ENCODE data around the gene ILKAP. TPM values are rescaled to one million over a fixed set of nuclear protein-coding genes. Genes with fewer than 3 reads are reported as not detected.

The ILKAP gene
- total and polyA plus RNA-seq, 2 donors: 22.3 to 67.0 TPM

GRCh38 chr2:238165288-238165921, 38.1 kb downstream of the ILKAP start:
- peaks cover 0 to 6% of the 10 kb centered on the region in 2 donors for H3K4me1 ChIP-seq (ENCODE audit: control insufficient read depth in 2 of 2, insufficient read depth in 2 of 2, low read length in 2 of 2)
- no peak for DNase-seq (ENCODE audit: low read depth in 6 of 9, low spot score in 9 of 9)
- WGBS: 97% methylated on average over 12 of the region's 12 CpGs
- H3K4me3 ChIP-seq (ENCODE audit: low read length in 2 of 2): no peak overlapping the region
- H3K27me3 ChIP-seq (ENCODE audit: control insufficient read depth in 2 of 2, insufficient read depth in 1 of 2, low read length in 1 of 2): peaks cover 30 to 53% of the 10 kb centered on the region in 2 donors
- no peaks in the 10 kb centered on the region for H3K9me3 ChIP-seq (ENCODE audit: control insufficient read depth in 2 of 2, insufficient read depth in 1 of 2, low read length in 1 of 2)
- no peak overlapping the region for H3K27ac ChIP-seq (ENCODE audit: low read depth in 1 of 2, low read length in 1 of 2)
- peaks cover 24 to 37% of the 10 kb centered on the region in 2 donors for H3K36me3 ChIP-seq (ENCODE audit: control insufficient read depth in 2 of 2, insufficient read depth in 2 of 2, low read length in 1 of 2)

- no peak for DNase-seq (ENCODE audit: low read depth in 6 of 9, low spot score in 9 of 9)
Observed at GRCh38 chr2:238164906-238165287, 38.6 kb downstream of the ILKAP start.

GRCh38 chr2:238163481-238164198, 39.9 kb downstream of the ILKAP start:
- Histone ChIP-seq H3K27me3 (ENCODE audit: control insufficient read depth in 2 of 2, insufficient read depth in 1 of 2, low read length in 1 of 2) (peaks cover 44 to 67% of the 10 kb centered on the region in 2 donors), H3K27ac (ENCODE audit: low read depth in 1 of 2, low read length in 1 of 2) (no peak overlapping the region), H3K4me1 (ENCODE audit: control insufficient read depth in 2 of 2, insufficient read depth in 2 of 2, low read length in 2 of 2) (peaks cover 8 to 19% of the 10 kb centered on the region in 2 donors), H3K4me3 (ENCODE audit: low read length in 2 of 2) (no peak overlapping the region), H3K36me3 (ENCODE audit: control insufficient read depth in 2 of 2, insufficient read depth in 2 of 2, low read length in 1 of 2) (peaks cover 8 to 19% of the 10 kb centered on the region in 2 donors), H3K9me3 (ENCODE audit: control insufficient read depth in 2 of 2, insufficient read depth in 1 of 2, low read length in 1 of 2) (no peaks in the 10 kb centered on the region)
- 4% methylated on average over 95 of the region's 95 CpGs for WGBS
- no peak for DNase-seq (ENCODE audit: low read depth in 6 of 9, low spot score in 9 of 9)

More at GRCh38 chr2:238164906-238165287, 38.6 kb downstream of the ILKAP start:
- Histone ChIP-seq H3K27ac (ENCODE audit: low read depth in 1 of 2, low read length in 1 of 2) (no peak overlapping the region), H3K9me3 (ENCODE audit: control insufficient read depth in 2 of 2, insufficient read depth in 1 of 2, low read length in 1 of 2) (no peaks in the 10 kb centered on the region), H3K4me1 (ENCODE audit: control insufficient read depth in 2 of 2, insufficient read depth in 2 of 2, low read length in 2 of 2) (peaks cover 0 to 11% of the 10 kb centered on the region in 2 donors), H3K27me3 (ENCODE audit: control insufficient read depth in 2 of 2, insufficient read depth in 1 of 2, low read length in 1 of 2) (peaks cover 34 to 58% of the 10 kb centered on the region in 2 donors), H3K4me3 (ENCODE audit: low read length in 2 of 2) (no peak overlapping the region), H3K36me3 (ENCODE audit: control insufficient read depth in 2 of 2, insufficient read depth in 2 of 2, low read length in 1 of 2) (peaks cover 20 to 31% of the 10 kb centered on the region in 2 donors)
- WGBS: 97% methylated on average over 8 of the region's 8 CpGs

- Histone ChIP-seq H3K9me3 (ENCODE audit: control insufficient read depth in 2 of 2, insufficient read depth in 1 of 2, low read length in 1 of 2) (no peaks in the 10 kb centered on the region), H3K36me3 (ENCODE audit: control insufficient read depth in 2 of 2, insufficient read depth in 2 of 2, low read length in 1 of 2) (peaks cover 6 to 13% of the 10 kb centered on the region in 2 donors), H3K4me1 (ENCODE audit: control insufficient read depth in 2 of 2, insufficient read depth in 2 of 2, low read length in 2 of 2) (peaks cover 8 to 23% of the 10 kb centered on the region in 2 donors), H3K27ac (ENCODE audit: low read depth in 1 of 2, low read length in 1 of 2) (no peak overlapping the region), H3K27me3 (ENCODE audit: control insufficient read depth in 2 of 2, insufficient read depth in 1 of 2, low read length in 1 of 2) (peaks cover 51 to 73% of the 10 kb centered on the region in 2 donors), H3K4me3 (ENCODE audit: low read length in 2 of 2) (no peak overlapping the region)
- DNase-seq (ENCODE audit: low read depth in 6 of 9, low spot score in 9 of 9): no peak
- 68% methylated on average over 15 of the region's 15 CpGs for WGBS
Observed at GRCh38 chr2:238162846-238163441, 40.6 kb downstream of the ILKAP start.

GRCh38 chr2:238162251-238162845, 41.1 kb downstream of the ILKAP start:
- no peak for DNase-seq (ENCODE audit: low read depth in 6 of 9, low spot score in 9 of 9)

GRCh38 chr2:238161291-238162051, 42.0 kb downstream of the ILKAP start:
- no peak for DNase-seq (ENCODE audit: low read depth in 6 of 9, low spot score in 9 of 9)
- Histone ChIP-seq H3K4me1 (ENCODE audit: control insufficient read depth in 2 of 2, insufficient read depth in 2 of 2, low read length in 2 of 2) (peaks cover 8 to 19% of the 10 kb centered on the region in 2 donors), H3K4me3 (ENCODE audit: low read length in 2 of 2) (no peak overlapping the region), H3K9me3 (ENCODE audit: control insufficient read depth in 2 of 2, insufficient read depth in 1 of 2, low read length in 1 of 2) (no peaks in the 10 kb centered on the region), H3K27me3 (ENCODE audit: control insufficient read depth in 2 of 2, insufficient read depth in 1 of 2, low read length in 1 of 2) (peaks cover 57 to 83% of the 10 kb centered on the region in 2 donors), H3K27ac (ENCODE audit: low read depth in 1 of 2, low read length in 1 of 2) (no peak overlapping the region), H3K36me3 (ENCODE audit: control insufficient read depth in 2 of 2, insufficient read depth in 2 of 2, low read length in 1 of 2) (no peaks in the 10 kb centered on the region)
- whole genome bisulfite sequencing: 96% methylated on average over 21 of the region's 21 CpGs

More at GRCh38 chr2:238162251-238162845, 41.1 kb downstream of the ILKAP start:
- Histone ChIP-seq H3K4me3 (ENCODE audit: low read length in 2 of 2) (no peak overlapping the region), H3K36me3 (ENCODE audit: control insufficient read depth in 2 of 2, insufficient read depth in 2 of 2, low read length in 1 of 2) (peaks cover 0 to 7% of the 10 kb centered on the region in 2 donors), H3K27me3 (ENCODE audit: control insufficient read depth in 2 of 2, insufficient read depth in 1 of 2, low read length in 1 of 2) (peaks cover 57 to 79% of the 10 kb centered on the region in 2 donors), H3K27ac (ENCODE audit: low read depth in 1 of 2, low read length in 1 of 2) (no peak overlapping the region), H3K4me1 (ENCODE audit: control insufficient read depth in 2 of 2, insufficient read depth in 2 of 2, low read length in 2 of 2) (peaks cover 8 to 23% of the 10 kb centered on the region in 2 donors), H3K9me3 (ENCODE audit: control insufficient read depth in 2 of 2, insufficient read depth in 1 of 2, low read length in 1 of 2) (no peaks in the 10 kb centered on the region)
- WGBS: 94% methylated on average over 14 of the region's 14 CpGs

- Histone ChIP-seq H3K9me3 (ENCODE audit: control insufficient read depth in 2 of 2, insufficient read depth in 1 of 2, low read length in 1 of 2) (no peaks in the 10 kb centered on the region), H3K4me1 (ENCODE audit: control insufficient read depth in 2 of 2, insufficient read depth in 2 of 2, low read length in 2 of 2) (peaks cover 8 to 21% of the 10 kb centered on the region in 2 donors), H3K4me3 (ENCODE audit: low read length in 2 of 2) (no peak overlapping the region), H3K36me3 (ENCODE audit: control insufficient read depth in 2 of 2, insufficient read depth in 2 of 2, low read length in 1 of 2) (no peaks in the 10 kb centered on the region), H3K27me3 (ENCODE audit: control insufficient read depth in 2 of 2, insufficient read depth in 1 of 2, low read length in 1 of 2) (peaks cover 57 to 88% of the 10 kb centered on the region in 2 donors), H3K27ac (ENCODE audit: low read depth in 1 of 2, low read length in 1 of 2) (no peak overlapping the region)
- WGBS: 57% methylated on average over 23 of the region's 23 CpGs
- peak in 8 of 9 donors; percentile 14 to 70 (median 41) for DNase-seq (ENCODE audit: low read depth in 6 of 9, low spot score in 9 of 9)
Observed at GRCh38 chr2:238160206-238161129, 43.0 kb downstream of the ILKAP start.

All from thymus (tissue), 11 donors.